H1 (cell line): ENCODE measurements around the gene TRIM45. TPM values are rescaled to one million over a fixed set of nuclear protein-coding genes. Genes with fewer than 3 reads are reported as not detected.

Experiments
- CHD7 ChIP-seq: fragments of 300-600 bp; sonication (generic); IDR thresholded peaks from 2 replicates; pipeline ENCODE4 v1.7.1; 2012; ENCODE audit warnings: low read length, moderate library complexity, mild to moderate bottlenecking, inconsistent platforms; ENCODE audit not compliant: insufficient replicate concordance
- EZH2 ChIP-seq: fragments of 200-600 bp; sonication (generic); IDR thresholded peaks from 2 replicates; pipeline ENCODE4 v1.7.1; 2012; ENCODE audit warnings: low read depth, mild to moderate bottlenecking, moderate library complexity, low read length, inconsistent platforms; ENCODE audit not compliant: severe bottlenecking
- NANOG ChIP-seq: IDR thresholded peaks from 2 replicates; pipeline ENCODE4 v1.6.1; 2011; ENCODE audit warnings: low read length, low read depth, mild to moderate bottlenecking, inconsistent platforms; ENCODE audit not compliant: insufficient read depth, poor library complexity, severe bottlenecking
- POU5F1 ChIP-seq: IDR thresholded peaks from 2 replicates; pipeline ENCODE4 v1.6.1; 2011; ENCODE audit warnings: low read depth, mild to moderate bottlenecking, low read length, moderate library complexity
- polyA plus RNA-seq, 7 experiments: library from polyadenylated mRNA; depleted of rRNA in 3 of 7; stranded (reverse) in 5 of 7; unstranded in 2 of 7; fragments of >200 nt in 5 of 7; fragments of 200-250 nt in 2 of 7; gene quantifications; 1 replicate in 5 of 7; 2 replicates in 1 of 7; 4 replicates in 1 of 7; pipeline versions ENCODE4 v1.2.1 to v1.2.3, GENCODE V29; 2011 to 2013; ENCODE audit warnings: missing spikeins in 2 of 7, mixed read lengths in 2 of 7
- total RNA-seq: library from RNA; stranded (reverse); fragmentation: NEBNext Ultra II Directional; extraction: Animal tissue kit (Norgen Biotek cat#: 25700); gene quantifications from 2 replicates; pipeline ENCODE4 v1.2.1, GENCODE V29; 2021

TRIM45 gene
- total and polyA plus RNA-seq, 2 of the 8 experiments (the other 6 are each of a cell fraction or from before 2014, with no cell fraction given) = 13.7 to 16.7 TPM

GRCh38 chr1:117114877-117115276, 6.7 kb downstream of the TRIM45 start (continued):
- TF ChIP-seq EZH2 (no peak), NANOG (no peak), POU5F1 (no peak), CHD7 (no peak)
